HG03565 (cell line): ENCODE results near the gene PILRB.
"Not testable (repeated sequence)": the region's sequence is repeated elsewhere in the genome, so short reads cannot be mapped to it uniquely, and the experiment has no call there.

Experiments used
- ATAC-seq: cut with Tn5 transposase; IDR thresholded peaks from one replicate; pipeline ENCODE4 v1.9.1; 2021; ENCODE audit warnings: mild to moderate bottlenecking, moderate library complexity; ENCODE audit not compliant: unreplicated experiment

The PILRB gene

GRCh38 chr7:100373870-100374598 lies 16.1 kb downstream of the PILRB start:
- ATAC-seq, result not testable (repeated sequence)

GRCh38 chr7:100374601-100375000 lies 16.7 kb downstream of the PILRB start:
- no peak for ATAC-seq

GRCh38 chr7:100376066-100376465 lies 18.1 kb downstream of the PILRB start:
- ATAC-seq, result no peak

GRCh38 chr7:100378114-100378755 lies 20.3 kb downstream of the PILRB start:
- ATAC-seq, result no peak

- ATAC-seq, result no peak
Observed at GRCh38 chr7:100380196-100380595, 22.3 kb downstream of the PILRB start.

GRCh38 chr7:100381531-100382233 lies 23.8 kb downstream of the PILRB start:
- ATAC-seq, result not testable (repeated sequence)

- ATAC-seq, result not testable (repeated sequence)
Observed at GRCh38 chr7:100382234-100382853, 24.4 kb downstream of the PILRB start.

- no peak for ATAC-seq
Observed at GRCh38 chr7:100384628-100385294, 26.8 kb downstream of the PILRB start.

GRCh38 chr7:100386940-100387339 lies 29.0 kb downstream of the PILRB start:
- no peak for ATAC-seq

- ATAC-seq, result no peak
Observed at GRCh38 chr7:100387695-100388094, 29.8 kb downstream of the PILRB start.

- no peak for ATAC-seq
Observed at GRCh38 chr7:100389437-100390088, 31.6 kb downstream of the PILRB start.

- no peak for ATAC-seq
Observed at GRCh38 chr7:100390286-100391009, 32.5 kb downstream of the PILRB start.

GRCh38 chr7:100393233-100393905 lies 35.5 kb downstream of the PILRB start:
- no peak for ATAC-seq

GRCh38 chr7:100394077-100394476 lies 36.2 kb downstream of the PILRB start:
- no peak for ATAC-seq

GRCh38 chr7:100396421-100396982 lies 38.6 kb downstream of the PILRB start:
- peak; percentile 90 for ATAC-seq

- no peak for ATAC-seq
Observed at GRCh38 chr7:100397315-100398081, 39.6 kb downstream of the PILRB start.

GRCh38 chr7:100398239-100398638 lies 40.3 kb downstream of the PILRB start:
- no peak for ATAC-seq

- no peak for ATAC-seq
Observed at GRCh38 chr7:100400041-100400440, 42.1 kb downstream of the PILRB start.
